Activated naive CD4-positive, alpha-beta T cell treated with anti-CD3 and anti-CD28 coated beads, Interleukin-2, amount 50 U/mL, for 16 hours (primary cell): ENCODE measurements around the gene ADK.

ENCODE experiments used
- DNase-seq: peaks from one replicate; pipeline ENCODE4 v3.0.0-alpha.2; 2020

ADK gene

GRCh38 chr10:74683621-74684364 lies 532.8 kb downstream of the ADK start:
- DNase-seq = no peak

GRCh38 chr10:74684462-74684861 lies 533.4 kb downstream of the ADK start:
- no peak for DNase-seq

- no peak for DNase-seq
Observed at GRCh38 chr10:74685564-74685963, 534.5 kb downstream of the ADK start.

GRCh38 chr10:74690393-74690792 lies 539.4 kb downstream of the ADK start:
- DNase-seq = no peak

GRCh38 chr10:74691164-74691563 lies 540.1 kb downstream of the ADK start:
- DNase-seq = no peak

GRCh38 chr10:74704629-74705357 lies 553.8 kb downstream of the ADK start:
- no peak for DNase-seq

- DNase-seq = no peak
Observed at GRCh38 chr10:74705358-74705980, 554.4 kb downstream of the ADK start.

GRCh38 chr10:74706966-74707365 lies 555.9 kb downstream of the ADK start:
- no peak for DNase-seq

- DNase-seq = no peak
Observed at GRCh38 chr10:74708246-74708645, 557.2 kb downstream of the ADK start.

- DNase-seq = no peak
Observed at GRCh38 chr10:74718208-74718607, 567.2 kb downstream of the ADK start.

- DNase-seq = no peak
Observed at GRCh38 chr10:74728225-74728624, 577.2 kb downstream of the ADK start.

- DNase-seq = no peak
Observed at GRCh38 chr10:74730246-74730645, 579.2 kb downstream of the ADK start.

GRCh38 chr10:74733612-74734011 lies 582.6 kb downstream of the ADK start:
- no peak for DNase-seq

GRCh38 chr10:74736029-74736428 lies 585.0 kb downstream of the ADK start:
- DNase-seq = no peak

GRCh38 chr10:74738052-74738451 lies 587.0 kb downstream of the ADK start:
- no peak for DNase-seq

- DNase-seq = no peak
Observed at GRCh38 chr10:74738542-74738941, 587.5 kb downstream of the ADK start.

GRCh38 chr10:74738985-74739567 lies 588.1 kb downstream of the ADK start:
- DNase-seq = no peak

- no peak for DNase-seq
Observed at GRCh38 chr10:74743401-74743800, 592.4 kb downstream of the ADK start.

- no peak for DNase-seq
Observed at GRCh38 chr10:74745449-74745848, 594.4 kb downstream of the ADK start.

- no peak for DNase-seq
Observed at GRCh38 chr10:74746813-74747212, 595.8 kb downstream of the ADK start.

- DNase-seq = no peak
Observed at GRCh38 chr10:74748468-74749031, 597.5 kb downstream of the ADK start.

GRCh38 chr10:74750848-74751274 lies 599.8 kb downstream of the ADK start:
- DNase-seq = no peak

GRCh38 chr10:74752371-74753040 lies 601.5 kb downstream of the ADK start:
- DNase-seq = no peak
